HG02938 (cell line): ENCODE measurements around the gene ZCCHC2.

Experiments
- ATAC-seq: cut with Tn5 transposase; IDR thresholded peaks from one replicate; pipeline ENCODE4 v1.9.1; 2021; ENCODE audit warnings: mild to moderate bottlenecking, moderate library complexity; ENCODE audit not compliant: unreplicated experiment

Gene ZCCHC2

DNA sequence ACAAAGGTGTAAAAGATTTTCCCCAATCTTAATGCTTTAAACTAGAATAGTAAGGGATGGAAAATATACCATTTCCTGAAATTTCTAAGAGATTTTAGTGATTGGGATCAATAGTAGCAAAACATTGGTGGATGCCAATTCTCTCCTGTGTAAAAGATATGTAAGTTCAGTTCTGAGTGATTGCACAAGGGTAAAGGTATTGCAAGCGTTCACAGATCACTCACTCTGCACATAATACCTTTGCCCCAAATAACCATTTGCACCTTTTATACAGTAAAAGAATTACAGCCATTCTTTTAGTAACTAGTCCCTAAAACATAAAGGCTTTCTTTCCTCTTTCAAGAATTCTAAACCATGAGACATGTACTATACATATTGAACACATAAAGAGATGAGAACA lies 13.0 kb upstream of the ZCCHC2 start:
- ATAC-seq = no peak

DNA sequence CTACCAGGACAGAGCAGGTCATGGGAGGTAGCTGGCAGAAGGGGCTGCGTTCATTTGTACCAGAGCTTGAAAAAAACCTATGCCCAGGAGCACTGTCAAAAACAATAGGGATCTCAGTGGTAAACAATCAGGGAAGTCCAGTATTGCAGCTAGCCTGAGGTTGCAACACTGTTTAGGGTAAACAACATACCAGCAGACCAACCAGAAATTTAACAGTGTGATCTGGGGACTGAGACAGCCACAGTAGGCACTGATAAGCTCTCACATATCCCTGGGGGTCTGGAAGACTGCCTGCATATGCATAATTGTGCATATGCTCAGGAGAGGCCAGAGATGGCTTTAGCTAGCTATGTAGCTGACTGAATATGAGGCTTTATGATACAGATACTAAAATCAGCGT lies 12.0 kb upstream of the ZCCHC2 start:
- no peak for ATAC-seq

DNA sequence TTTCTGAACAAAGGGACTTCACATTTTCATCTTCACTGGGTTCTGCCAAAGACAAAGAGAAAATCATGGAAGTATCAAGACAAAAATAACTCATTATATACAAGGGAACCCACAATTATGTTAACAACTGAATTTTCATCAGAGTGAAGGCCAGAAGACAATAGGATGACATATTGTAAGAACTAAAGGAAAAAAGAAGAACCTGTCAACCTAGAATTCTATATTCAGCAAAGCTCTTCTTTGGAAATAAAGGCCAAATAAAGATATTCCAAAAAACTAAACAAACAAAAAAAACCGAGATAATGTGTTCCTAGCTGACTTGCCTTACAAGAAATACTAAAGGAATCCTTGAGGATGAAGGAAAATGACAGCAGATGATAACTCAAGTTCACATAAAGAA lies 10.3 kb upstream of the ZCCHC2 start:
- ATAC-seq = no peak

DNA sequence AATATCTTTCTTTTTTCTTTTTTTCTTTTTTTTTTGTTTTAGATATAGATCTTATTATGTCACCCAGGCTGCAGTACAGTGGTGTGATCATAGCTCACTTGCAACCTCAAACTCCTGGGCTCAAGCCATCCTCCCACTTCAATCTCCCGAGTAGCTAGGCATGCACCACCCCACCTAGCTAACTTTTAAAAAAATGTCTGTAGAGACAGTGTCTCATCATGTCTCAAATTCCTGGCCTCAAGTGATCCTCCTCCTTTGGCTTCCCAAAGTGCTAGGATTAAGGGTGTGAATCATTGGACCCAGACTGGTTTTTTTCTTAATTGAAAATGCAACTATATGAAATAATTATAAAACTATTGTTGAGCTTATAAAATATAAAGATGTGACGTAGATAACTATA lies 9.8 kb upstream of the ZCCHC2 start:
- no peak for ATAC-seq

DNA sequence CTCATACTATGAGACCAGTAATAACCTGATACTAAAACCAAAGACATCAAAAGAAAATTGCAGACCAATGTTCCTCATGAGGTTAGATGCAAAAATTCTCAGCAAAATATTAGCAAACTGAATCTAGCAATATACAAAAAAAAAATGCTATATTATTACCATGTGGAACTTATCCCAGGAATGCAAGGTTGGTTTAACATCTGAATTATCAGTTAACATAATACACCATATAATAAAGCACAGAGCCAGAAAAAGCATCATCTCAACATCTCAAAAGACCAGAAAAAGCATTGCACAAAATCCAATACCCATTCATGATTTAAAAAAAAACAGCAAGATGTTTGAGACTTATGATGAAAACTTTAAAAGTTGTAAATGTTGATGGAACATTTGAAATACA lies 8.3 kb upstream of the ZCCHC2 start:
- ATAC-seq = no peak

DNA sequence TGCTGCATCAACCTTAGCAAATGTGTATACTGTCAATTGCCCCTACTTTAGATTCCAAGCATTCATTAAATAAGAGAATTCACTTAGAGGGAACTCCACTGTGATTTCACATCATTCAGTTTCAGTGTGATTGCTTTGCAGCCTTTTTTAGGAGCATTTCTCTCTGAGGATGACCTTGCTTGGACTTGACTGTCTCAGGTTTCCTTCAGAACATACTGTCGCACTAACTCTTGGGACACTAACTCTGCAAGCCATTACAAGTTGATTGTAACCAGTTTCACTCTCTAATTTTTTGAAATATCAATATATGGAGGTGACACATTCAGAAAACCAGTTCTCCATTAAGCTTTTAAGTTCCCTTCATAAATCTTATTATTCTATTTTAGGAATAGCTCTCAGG lies 6.6 kb upstream of the ZCCHC2 start:
- ATAC-seq = no peak

DNA sequence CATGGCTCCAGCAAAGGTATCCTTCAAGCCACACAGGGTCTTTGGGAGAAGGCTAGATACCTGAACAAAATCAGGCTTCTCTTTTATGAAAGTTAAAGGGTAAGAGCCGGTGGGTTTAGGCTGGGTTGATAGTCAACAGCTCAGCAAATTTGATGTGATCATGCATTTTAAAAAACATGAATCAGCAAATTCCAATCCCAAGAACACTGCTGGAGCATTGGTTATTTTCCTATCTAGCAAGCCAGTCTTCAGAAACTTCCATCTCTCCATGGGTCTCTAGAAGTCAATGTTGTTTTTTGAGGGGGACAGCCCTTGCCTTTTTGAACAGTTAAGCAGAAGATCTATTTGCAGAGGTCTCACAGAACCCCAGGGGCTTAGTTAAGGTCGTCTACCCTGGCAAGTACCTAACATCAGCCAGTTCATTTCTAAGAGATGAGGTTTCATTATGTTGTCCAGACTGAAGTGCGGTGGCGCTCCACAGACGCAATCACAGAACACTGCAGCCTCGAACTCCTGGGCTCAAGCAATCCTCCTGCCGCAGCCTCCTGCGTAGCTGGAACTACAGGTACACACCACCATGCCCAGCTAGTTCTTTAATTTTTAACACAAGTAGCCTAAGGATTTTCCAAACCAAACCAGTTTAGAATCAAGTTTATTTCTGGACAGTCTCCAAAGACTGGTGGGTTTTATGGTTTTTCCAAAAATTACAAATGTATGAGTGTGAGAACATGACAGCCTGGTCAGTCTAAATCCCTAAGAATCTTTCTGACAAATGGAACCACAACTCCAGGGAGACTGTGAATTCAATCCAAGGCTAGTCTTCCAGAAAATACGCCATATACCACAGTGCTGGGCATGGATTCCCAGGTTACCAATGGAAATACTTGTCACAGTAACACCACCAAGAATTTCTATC lies 4.1 kb upstream of the ZCCHC2 start:
- no peak for ATAC-seq

DNA sequence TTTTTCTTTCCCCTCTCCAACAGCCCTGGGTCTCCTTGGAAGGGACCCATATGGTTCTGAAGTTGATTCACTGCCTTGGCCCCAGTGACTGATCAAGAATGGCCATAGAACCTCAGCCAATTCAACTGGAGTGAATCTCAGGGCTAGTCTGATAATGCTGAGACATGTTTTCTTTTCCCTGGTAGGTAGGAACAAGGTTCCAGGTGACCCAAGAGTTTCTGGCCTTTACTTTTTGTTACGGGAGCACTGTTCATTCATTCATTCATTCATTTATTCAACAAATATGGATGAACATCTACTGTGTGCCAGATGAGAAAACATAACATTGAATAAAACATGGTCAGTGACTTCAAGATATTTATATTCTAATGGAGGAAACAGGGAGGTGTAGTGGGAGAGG lies 3.1 kb upstream of the ZCCHC2 start:
- ATAC-seq = no peak

DNA sequence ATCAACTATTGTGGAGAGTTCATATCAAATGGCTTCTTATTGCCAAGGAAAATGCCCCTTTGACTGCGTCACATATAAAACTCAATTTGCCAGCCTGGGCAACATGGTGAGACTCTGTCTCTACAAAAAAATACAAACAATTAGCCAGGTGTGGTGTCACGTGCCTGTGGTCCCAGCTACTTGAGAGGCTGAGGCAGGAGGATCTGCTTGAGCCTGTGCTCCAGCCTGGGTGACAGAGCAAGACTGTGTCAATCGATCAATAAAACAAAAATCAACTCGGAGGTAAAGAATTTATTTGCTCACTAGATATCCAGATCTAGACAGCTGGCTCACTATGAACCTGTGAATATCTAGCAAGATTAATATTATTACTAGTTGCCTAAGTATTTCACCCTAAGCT lies 1.7 kb upstream of the ZCCHC2 start:
- no peak for ATAC-seq

DNA sequence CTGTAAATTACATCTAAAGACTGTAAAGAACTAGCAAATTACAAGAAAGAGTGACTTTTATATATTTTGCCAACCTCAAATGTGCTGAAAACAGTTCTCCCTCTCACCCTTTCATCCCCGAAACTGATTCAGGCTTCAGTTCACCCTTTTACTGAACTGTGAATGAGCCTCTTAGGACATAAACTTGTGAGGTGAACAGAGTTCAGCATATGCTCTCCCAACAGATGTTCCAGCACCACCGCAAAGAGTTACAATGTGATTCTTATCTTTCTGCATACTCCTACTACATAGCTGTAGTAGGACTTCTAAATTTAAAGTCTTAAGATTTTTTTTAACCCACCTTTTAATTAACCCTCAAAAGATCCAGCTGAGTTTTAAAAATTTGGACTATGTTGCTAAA lies 1.2 kb upstream of the ZCCHC2 start:
- no peak for ATAC-seq

DNA sequence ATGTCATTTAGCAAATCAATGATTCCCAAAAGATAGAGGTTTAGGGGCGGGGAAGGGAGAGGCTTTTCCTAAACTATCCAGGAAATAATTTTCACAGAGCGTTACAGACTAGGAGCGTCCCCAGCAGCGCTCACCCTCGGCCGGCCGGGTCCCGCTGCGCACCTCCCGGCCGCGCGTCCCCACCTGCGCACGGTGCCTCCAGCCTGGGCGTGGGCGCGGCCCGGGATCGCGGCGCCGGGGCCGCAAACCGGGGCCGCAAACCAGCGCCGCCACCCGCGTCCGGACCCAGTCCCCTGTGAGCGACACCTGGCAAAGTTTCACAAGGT lies 684 bp upstream of the ZCCHC2 start:
- ATAC-seq = peak; percentile 2

DNA sequence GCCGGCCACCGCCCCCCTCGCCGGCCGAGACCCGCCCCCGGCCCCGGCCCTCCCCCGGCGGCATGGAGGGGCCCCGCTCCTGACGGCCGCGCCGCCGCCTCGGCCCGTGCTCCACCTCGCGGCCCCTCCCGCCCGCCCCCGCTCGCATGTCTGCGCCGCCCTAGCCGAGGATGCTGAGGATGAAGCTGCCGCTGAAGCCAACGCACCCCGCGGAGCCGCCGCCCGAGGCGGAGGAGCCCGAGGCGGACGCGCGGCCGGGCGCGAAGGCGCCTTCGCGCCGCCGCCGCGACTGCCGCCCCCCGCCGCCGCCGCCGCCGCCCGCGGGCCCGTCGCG lies 397 bp downstream of the ZCCHC2 start:
- no peak for ATAC-seq

DNA sequence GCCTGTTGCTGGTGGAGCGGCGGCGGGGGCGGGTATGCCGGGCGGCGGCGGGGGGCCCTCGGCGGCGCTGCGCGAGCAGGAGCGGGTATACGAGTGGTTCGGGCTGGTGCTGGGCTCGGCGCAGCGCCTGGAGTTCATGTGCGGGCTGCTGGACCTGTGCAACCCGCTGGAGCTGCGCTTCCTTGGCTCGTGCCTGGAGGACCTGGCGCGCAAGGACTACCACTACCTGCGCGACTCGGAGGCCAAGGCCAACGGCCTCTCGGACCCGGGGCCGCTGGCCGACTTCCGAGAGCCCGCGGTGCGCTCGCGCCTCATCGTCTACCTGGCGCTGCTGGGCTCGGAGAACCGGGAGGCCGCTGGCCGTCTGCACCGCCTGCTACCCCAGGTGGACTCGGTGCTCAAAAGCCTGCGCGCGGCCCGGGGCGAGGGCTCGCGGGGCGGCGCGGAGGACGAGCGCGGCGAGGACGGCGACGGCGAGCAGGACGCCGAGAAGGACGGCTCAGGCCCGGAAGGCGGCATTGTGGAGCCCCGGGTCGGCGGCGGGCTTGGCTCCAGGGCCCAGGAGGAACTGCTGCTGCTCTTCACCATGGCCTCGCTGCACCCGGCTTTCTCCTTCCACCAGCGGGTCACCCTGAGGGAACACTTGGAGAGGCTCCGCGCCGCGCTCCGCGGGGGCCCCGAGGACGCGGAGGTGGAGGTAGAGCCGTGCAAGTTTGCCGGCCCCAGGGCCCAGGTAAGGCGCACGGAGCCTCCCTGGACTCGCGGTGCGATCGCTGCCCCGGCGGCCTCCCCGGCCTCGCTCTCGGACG lies 1.0 kb downstream of the ZCCHC2 start:
- no peak for ATAC-seq

DNA sequence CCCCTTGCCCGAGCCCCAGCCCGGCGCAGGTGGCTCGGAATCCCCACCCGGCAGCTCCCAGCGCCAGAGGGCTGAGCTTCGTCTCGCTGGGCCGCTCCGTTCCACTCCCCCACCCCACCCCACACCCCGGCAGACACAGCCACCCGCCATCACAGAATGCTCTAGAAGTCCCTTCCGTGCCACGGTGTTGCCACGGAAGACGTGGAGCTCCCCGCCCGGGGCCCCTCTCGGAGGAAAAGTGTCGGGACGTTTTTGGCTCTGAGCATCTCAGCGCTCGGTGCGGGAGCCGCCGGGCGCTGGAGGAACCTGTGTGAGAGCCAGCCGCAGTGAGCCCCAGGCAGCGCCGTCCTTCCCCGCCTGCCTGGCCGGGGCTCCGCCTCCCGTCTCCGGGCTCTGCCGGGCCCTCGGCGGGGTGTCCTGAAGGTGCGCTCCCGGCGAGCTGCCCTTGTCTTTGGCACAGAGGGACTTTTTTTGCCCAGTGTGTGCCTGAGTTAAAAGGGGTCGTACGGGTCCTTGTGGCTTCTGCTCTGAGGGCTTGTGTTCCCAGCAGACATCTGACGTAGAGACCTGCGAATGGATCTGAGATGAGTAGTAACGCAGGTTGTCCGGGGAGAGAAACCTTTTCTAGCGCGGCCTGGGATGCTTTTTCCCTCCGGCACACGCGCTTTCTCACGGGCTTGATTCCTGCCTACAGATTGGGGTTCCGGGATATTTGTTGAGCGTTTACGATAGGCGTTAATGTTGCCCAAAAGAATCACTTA lies 1.8 kb downstream of the ZCCHC2 start:
- no peak for ATAC-seq

DNA sequence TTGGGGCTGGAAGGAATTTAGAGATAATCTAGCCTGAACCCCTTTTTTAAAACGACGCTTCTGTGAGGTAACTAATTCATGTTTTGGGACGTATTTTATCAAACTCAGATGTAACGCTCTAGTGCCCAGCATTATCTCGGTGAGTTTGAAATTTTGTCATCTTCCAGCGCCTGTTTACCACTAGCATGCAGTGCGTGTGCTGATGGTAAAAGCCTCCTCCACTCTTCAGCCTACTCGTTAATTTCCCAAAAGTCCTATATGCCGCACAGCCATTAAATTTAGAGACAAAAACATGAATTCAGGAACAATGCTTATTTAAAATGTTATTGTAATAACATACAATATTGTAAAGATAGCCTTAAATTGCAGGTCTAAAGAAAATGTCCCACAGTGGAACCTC lies 2.8 kb downstream of the ZCCHC2 start:
- ATAC-seq = no peak

DNA sequence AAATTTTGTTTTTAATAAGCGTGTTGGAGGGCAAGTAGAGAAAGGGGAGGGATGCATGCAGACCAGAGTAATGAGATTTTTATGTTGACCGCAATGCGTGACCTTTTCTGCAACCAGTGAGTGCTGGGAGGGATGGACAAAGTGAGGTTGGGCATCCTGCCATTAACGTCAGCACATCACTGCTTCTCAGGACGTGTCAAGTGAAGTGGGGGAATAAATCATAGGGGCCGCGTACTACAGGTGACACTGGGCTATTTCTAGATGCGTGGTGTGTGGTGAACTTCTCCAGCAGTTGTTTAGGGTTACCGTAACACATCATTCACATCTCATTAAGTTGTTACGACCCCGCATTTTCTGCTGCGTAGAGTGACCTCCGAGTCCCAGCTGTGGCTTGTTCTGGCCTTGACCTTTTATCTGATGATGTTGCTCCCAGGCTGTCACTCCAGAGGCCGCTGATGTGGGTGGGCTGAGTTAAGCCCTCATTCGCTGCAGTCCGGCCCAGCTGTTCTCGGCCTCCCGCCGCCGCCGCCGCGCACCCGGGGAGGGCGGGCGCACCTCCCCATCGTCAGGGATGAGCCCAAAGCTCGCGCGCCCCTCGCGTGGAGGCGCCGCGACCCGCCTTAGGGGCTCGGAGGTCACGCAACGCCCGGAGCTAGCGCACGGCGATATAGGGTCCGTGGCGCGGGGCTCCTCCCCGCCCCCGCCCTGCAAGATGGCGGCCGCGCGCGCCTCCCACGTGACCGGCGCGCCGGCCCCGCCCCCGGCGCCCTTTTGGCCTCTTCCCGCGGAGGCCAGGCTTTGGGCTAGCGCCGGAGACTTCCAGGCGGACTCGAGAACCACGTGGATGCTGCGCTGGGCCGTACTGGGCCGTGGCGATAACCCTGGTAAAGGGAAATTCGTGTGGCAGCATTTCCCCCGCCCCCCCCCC lies 3.5 kb downstream of the ZCCHC2 start:
- peak; percentile 12 for ATAC-seq

DNA sequence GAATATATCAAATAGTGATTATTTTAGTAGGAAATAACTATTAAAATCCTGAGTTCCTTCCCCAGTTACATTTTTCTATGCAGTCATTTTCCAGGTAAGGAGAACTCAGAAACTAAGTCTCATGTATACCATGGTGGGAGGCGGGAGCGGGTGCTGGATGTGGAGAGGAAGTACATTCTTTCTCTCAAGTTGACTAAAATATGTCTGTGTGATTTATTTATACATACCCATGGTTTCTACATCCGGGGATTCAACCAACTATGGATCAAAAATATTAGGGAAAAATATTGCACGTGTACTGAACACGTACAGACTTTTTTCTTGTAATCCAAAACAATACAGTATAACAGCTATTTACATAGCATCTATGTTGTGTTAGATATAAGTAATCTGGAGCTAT lies 6.8 kb downstream of the ZCCHC2 start:
- ATAC-seq = no peak

DNA sequence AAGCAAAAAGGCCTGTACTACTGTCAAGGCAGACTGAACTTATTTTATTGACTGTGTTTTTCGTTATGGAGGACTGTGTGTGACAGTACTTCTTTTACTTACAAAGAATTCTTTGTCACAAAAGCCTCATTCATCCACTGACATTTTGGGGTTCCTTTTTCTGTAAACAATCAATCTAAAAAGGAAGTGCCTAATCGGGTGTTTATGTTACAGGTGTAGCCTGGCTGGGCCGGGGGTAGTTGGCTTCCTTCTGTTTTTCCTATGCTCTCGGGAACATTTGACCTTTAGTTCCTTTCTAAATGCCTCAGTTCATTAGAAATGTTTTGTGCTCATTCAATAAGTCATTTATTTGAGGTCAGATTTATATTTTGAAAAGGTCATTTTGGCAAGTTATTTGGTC lies 8.3 kb downstream of the ZCCHC2 start:
- no peak for ATAC-seq

DNA sequence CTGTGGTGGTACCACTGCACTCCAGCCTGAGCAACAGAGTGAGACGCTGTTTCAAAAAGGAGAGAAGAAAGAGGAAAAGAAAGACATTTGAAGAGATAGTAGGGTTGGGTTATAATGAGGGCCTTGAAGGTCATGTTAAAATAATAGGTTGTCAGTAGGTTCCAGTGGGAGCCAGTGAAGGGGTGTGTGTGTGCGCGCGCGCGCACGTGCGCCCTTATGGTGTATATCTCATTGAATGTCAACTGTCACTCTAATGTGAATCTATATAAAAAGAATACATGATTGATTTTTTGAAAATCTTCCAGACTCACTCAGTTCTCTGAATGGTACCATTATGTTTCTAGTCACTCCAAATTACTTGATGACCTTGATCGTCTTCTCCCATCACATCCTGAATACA lies 9.1 kb downstream of the ZCCHC2 start:
- no peak for ATAC-seq

DNA sequence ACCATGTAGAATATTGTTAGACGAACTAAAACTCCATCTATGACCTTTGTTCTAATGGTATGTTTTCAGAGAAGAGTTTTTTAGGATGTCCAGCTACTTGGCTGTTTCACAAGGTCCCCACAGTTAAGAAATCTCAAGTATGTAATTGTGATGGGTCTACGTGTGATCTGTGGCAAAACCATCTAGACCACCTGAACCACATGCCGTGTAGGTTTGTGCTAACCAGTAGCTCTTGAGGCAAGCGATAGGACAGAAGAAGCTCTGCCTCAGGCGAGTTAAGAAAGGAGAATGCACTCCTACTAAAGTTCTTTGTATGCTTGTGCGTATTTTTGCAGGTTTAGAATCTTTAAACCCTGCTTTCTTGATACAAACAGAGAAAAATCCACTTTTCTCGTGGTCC lies 13.2 kb downstream of the ZCCHC2 start:
- ATAC-seq = no peak
